Anterior cingulate cortex (tissue), 58 donors: Measurements from ENCODE around the gene RPUSD1.

ENCODE experiments used
- DNase-seq, 58 donors: peaks; one replicate each; lab custom pipeline; 2025; lab: John Stamatoyannopoulos, UW

RPUSD1 gene

DNA sequence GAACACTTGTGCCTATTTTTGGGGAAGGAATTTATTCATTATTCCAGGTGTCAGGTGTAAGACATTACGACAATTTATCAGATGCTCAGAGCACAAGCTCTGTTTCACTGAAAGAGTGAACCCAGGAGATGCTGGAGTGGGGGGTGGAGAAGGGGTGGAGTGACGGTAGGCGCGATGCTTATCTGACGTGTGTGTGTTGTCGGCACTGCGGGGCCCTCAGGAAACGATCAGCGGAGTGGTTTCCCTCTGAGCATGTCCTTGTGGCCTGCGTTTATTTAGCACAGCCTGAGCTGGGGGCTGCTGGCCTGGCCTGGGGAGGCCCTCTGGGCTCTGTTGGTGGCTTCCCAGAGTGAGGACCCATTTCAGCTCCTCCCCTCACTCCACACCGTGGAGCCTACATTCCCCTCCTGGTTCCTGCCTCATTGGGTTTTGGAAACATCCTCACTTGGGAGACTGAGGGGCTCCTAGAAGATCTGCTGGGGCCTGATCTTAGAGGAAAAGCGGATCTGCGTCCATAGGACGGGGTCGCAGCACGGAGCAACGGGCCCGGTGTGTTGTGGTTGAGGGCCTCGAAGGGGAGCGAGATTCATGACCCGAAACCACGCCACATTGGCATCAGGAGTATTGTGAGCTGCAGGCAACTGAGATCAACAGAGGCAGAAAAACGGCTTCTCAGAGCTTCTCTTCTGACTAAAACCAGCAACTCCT, 31.3 kb upstream of the RPUSD1 start:
- no peak for DNase-seq

DNA sequence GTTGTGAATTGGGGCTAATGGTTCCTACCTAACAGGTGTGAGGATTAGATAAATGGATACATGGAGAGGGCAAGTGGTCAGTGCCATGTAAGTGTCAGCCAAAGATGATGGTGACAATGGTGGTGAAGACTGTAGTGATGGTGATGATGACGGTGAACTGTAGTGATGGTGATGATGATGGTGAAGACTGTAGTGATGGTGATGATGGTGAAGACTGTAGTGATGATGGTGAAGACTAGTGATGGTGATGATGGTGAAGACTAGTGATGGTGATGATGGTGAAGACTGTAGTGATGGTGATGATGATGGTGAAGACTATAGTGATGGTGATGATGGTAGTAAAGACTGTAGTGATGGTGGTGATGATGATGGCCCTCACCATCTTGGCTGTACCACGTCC, 30.4 kb upstream of the RPUSD1 start:
- DNase-seq, result no peak

DNA sequence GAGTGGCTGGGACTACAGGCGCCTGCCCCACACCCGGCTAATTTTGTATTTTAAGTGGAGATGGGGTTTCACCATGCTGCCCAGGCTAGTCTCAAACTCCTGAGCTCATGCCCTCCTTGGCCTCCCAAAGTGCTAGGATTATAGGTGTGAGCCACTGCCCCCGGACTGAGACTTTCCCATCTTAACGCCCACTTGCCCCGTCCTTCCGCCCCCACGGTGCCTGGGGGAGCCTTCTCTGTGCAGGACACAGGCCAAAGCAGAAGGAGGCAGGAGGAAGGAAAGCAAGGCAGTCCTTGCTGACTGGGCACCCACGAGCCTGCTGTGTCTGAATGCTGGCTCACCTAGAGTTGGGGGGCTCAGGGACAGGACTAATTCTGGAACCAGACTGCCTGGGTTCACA, 30.0 kb upstream of the RPUSD1 start:
- no peak for DNase-seq

DNA sequence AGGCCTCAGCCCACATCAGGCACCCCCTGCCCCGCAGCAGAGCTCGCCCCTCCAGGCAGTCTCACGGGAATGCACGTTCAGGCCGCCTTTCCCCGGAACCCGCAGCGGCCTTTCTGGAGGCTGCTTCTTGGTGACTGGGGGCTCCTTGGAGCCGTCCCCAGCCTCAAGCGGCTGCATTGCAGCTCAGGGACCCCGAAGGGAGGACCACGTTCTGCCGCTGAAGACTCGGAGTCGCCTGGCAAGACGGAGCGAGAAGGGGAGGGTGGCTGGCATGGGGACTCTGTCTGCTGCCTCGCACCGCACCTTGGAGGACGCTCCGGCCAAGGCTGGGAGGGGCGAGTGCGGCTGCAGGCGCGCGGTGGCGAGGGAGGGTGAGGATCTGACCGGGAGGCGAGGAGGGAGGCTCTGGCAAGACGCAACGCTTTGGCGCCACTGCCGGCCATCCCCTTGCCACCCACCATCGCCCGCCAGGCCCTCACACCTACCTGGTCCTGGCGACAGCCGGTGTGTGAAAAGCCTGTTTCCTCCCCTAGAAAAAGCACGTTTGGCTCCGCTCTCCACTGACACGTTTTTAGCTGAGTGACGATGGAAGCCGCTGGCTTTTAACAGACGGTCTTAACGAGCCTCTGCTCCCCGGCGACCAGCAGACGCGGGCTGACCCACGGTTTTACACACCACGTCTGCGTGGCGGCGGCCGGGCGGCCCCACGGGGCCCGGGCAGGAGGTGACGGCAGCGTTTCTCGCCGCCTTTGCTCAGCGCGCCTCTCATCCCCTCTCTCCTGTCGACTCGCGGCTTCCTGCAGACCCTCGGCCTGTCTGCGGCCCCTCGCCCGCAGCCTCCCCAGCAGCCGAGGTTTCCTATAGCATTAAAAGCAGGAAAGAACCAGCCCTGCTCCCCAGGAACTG, 29.1 kb upstream of the RPUSD1 start:
- DNase-seq, result peak in 1 of 58 donors; percentile 21

GRCh38 chr16:815861-816260, 27.7 kb upstream of the RPUSD1 start:
- DNase-seq, result no peak

- DNase-seq, result no peak
Measured at GRCh38 chr16:814974-815373, 26.8 kb upstream of the RPUSD1 start.

- peak in 1 of 58 donors; percentile 9 for DNase-seq
Measured at GRCh38 chr16:813916-814412, 25.8 kb upstream of the RPUSD1 start.

DNA sequence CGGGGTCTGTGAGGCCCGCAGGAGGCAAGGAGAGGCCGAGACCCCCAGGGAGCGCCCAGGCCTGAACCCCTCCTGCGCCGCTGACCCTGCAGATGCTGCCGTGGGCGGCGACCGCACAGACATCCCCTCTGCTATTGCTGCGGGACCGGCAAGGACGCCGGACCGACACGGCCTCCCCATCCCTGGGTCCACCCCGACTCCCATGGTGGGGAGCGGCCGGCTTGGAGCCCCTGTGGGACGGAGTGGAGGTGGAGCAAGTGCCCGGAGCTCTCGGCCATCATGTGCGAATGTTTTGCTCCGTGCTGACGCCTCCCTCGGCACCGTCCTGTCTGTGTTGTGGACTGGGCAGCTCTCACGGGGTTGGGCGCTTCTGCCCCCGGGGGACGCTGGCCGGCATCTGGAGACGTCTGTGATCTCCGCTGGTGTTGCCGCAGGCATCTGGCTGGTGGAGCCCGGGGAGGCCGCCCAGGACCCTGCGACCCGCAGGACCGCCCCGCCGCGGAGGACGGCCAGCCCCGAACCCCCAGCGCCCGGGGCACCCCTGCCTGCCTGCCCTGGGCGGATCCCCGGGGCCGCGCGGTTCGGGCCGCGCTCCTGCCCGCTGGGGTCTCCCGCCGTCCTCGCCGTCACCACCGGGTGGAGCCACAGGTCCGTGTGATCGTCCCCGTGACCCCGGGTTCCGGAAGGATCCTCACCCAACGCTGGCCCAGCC, 25.2 kb upstream of the RPUSD1 start:
- peak in 52 of 58 donors; percentile 4 to 72 (median 34) for DNase-seq

DNA sequence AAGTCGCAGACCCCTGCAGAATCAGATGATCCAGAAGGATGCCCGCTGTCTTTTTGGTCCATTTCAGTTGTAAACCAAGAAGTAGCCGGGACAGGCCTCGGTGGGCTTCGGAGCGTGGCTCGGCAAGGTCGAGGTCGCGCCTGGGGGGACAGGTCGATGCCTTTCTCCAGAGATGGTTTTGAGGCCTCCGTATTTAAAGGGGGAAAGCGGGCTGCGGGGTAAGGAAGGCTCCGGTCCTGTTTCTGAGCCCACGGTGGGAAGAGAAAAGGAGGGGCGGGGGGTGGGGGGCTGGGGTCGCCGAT, 19.9 kb upstream of the RPUSD1 start:
- DNase-seq, result no peak

DNA sequence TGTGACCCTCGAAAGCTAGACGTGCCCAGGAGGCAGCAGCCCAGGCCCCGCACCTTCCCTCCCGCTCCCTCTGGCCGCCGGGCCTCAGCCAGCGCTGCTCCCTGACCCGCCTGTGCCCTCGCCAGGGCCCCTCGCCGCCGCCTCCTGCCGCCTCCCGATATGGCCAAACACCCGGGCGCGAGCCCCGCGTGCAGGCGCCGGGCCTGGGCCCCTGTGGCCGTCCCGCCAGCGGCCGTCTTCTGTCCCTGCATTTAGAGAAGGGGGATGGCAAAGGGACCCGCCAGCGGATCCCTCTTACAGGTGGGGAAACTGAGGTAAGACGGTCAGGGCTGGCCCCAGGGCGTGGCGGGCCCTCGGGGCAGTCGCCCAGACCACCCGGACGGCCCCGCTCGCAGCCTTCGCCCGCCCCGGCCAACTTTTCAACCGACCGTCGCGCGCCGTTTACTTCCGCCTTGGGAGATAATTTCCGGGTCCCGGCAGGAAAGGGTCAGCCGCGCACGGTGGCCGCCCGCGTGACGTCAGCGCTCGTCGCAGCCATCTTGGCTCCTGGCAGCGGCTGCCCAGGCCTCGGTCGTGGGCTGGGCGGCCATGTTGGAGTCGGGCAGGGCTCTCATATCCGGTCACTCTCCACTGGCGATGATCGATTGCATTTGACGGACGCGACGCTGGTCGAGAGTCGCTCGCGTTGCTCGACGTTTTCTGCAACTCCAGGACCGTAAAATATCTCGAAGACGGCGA, 19.3 kb upstream of the RPUSD1 start:
- peak; percentile 53 to 94 (median 85) for DNase-seq

GRCh38 chr16:805474-805873, 17.3 kb upstream of the RPUSD1 start:
- no peak for DNase-seq

DNA sequence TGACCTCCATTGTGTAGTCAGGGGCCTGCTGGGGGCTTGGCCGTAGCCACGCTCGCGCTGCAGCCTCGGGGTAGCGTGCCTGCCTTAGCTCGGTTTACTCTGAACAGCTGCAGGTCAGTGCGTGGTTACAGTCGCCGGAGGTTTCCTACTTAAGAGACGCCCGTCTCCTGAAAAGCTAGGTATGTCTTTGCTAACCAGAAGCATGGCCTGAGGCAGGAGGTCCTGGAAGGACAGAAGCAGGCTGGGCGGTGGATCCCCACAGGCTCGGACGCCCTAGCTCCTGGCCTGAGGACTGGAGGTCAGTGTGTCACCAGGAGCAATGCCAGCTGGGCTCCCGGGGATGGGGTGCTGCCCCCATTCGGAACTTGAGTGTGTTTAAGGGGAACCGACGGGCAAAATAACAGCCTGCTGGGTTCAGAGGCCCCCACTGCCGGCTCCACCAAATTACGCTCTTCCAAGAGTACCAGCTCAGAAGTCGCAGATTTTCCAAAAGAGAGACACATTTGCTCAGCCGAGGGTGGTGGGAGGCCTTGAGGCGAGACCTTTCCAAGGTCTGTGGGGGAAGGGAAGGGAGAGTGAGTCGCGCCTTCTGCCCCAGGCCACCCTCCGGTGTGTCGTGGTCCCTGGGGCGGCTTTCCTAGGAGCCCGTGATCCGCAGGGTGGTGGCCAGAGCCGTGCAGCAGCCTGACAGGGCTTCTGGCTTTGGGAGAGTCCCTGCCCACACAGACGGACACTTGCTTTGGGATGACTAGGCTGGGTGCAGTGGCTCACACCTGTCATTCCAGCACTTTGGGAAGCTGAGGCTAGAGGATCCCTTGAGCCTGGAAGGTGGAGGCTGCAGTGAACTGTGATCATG, 16.2 kb upstream of the RPUSD1 start:
- no peak for DNase-seq

DNA sequence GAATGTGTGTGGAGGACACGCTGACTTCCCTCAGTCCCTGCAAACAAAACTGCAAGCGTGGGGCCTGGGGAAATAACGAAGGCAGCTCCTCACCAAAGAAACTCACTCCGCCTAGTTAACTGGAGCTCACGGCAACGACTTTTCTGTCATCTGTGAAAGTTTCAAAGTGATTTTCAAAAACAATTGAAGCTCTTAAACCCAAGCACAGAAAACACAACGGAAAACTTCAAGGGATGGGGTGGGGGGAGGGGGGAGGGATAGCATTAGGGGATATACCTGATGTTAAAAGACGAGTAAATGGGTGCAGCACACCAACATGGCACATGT, 15.5 kb upstream of the RPUSD1 start:
- DNase-seq, result no peak

- DNase-seq, result no peak
Measured at GRCh38 chr16:802914-803753, 15.0 kb upstream of the RPUSD1 start.

GRCh38 chr16:802461-802860, 14.3 kb upstream of the RPUSD1 start:
- no peak for DNase-seq

GRCh38 chr16:801584-802363, 13.6 kb upstream of the RPUSD1 start:
- DNase-seq, result no peak

GRCh38 chr16:800834-801511, 12.8 kb upstream of the RPUSD1 start:
- no peak for DNase-seq
